Endothelial cell of umbilical vein (primary cell): ENCODE data around the gene SETBP1. TPM values are rescaled to one million over a fixed set of nuclear protein-coding genes. Genes with fewer than 3 reads are reported as not detected.

Source experiments
- BruUV-seq: library from RNA; stranded (reverse); fragments of 400-500 nt; replicated peaks from 2 replicates; lab custom pipeline; 2021; lab: Mats Ljungman, UMichigan
- CTCF ChIA-PET: fragments of 300-600, 350-600 bp; sonication (Branson Sonifier 250); formaldehyde crosslinking; loops from one replicate; lab custom pipeline; 2021; ENCODE audit warnings: antibody characterized with exemption, inconsistent platforms; lab: Charles Lee
- POLR2A ChIA-PET: fragments of 300-600, 350-600 bp; sonication (Branson Sonifier 250); formaldehyde crosslinking; loops from one replicate; lab custom pipeline; 2021; ENCODE audit warnings: antibody characterized with exemption, inconsistent platforms; lab: Charles Lee
- DNase-seq: peaks from one replicate; pipeline ENCODE4 v3.0.0-alpha.2; 2011; ENCODE audit warnings: low read depth, low spot score
- FAIRE-seq: peaks from 2 replicates; lab custom pipeline; 2011; peaks lifted over from hg19 to GRCh38; lab: Jason Lieb, UNC
- H2AFZ ChIP-seq: 2 replicates; pipeline ENCODE4 v1.6.0; 2012; ENCODE audit warnings: low read depth, low read length, control low read depth, inconsistent platforms
- H3K27ac ChIP-seq: 2 replicates; pipeline ENCODE4 v1.5.1; 2011; ENCODE audit warnings: low read depth, mild to moderate bottlenecking, control low read depth, low read length, moderate library complexity; ENCODE audit not compliant: insufficient read depth
- H3K27me3 ChIP-seq, 2 experiments: 2 replicates each; pipeline versions ENCODE4 v1.6.0 to v1.6.1; 2011; ENCODE audit warnings: low read length in 2 of 2, mixed read lengths in 1 of 2; ENCODE audit not compliant: control insufficient read depth in 2 of 2, insufficient read depth in 2 of 2
- H3K36me3 ChIP-seq, 2 experiments: 2 replicates in 1 of 2; 3 replicates in 1 of 2; pipeline ENCODE4 v1.5.1; 2011; ENCODE audit warnings: low read length in 2 of 2, mild to moderate bottlenecking in 1 of 2, moderate library complexity in 1 of 2; ENCODE audit not compliant: control insufficient read depth in 2 of 2, insufficient read depth in 2 of 2; ENCODE audit errors: extremely low read depth in 1 of 2
- H3K4me1 ChIP-seq: 3 replicates; pipeline ENCODE4 v1.5.1; 2011; ENCODE audit warnings: mild to moderate bottlenecking, low read length; ENCODE audit not compliant: control insufficient read depth, insufficient read depth; ENCODE audit errors: extremely low read depth
- H3K4me2 ChIP-seq: 2 replicates; pipeline ENCODE4 v1.6.1; 2011; ENCODE audit warnings: low read length, control low read depth, mixed read lengths; ENCODE audit not compliant: insufficient read depth
- H3K4me3 ChIP-seq, 3 experiments: fragments of 200-600 bp in 1 of 3; sonication (generic), shearing (Covaris generic) in 1 of 3; replicated peaks in 1 of 3; 2 replicates each; pipeline ENCODE4 v1.5.1; 2011 to 2016; ENCODE audit warnings: control low read depth in 3 of 3, low read length in 3 of 3, mild to moderate bottlenecking in 2 of 3, inconsistent platforms in 1 of 3, low read depth in 1 of 3, moderate library complexity in 1 of 3; ENCODE audit not compliant: insufficient read depth in 1 of 3
- H3K79me2 ChIP-seq: 2 replicates; pipeline ENCODE4 v1.6.0; 2012; ENCODE audit warnings: low read length, inconsistent platforms; ENCODE audit not compliant: control insufficient read depth, insufficient read depth
- H3K9ac ChIP-seq: replicated peaks from 2 replicates; pipeline ENCODE3; 2011; ENCODE audit warnings: low read length, control low read depth; ENCODE audit not compliant: insufficient read depth; ENCODE audit errors: extremely low read depth
- H3K9me1 ChIP-seq: replicated peaks from 3 replicates; pipeline ENCODE4 v1.6.0; 2011; ENCODE audit warnings: mild to moderate bottlenecking, low read length; ENCODE audit not compliant: control insufficient read depth, insufficient read depth; ENCODE audit errors: extremely low read depth
- H3K9me3 ChIP-seq: replicated peaks from 2 replicates; pipeline ENCODE4 v1.5.1; 2012; ENCODE audit warnings: low read length, inconsistent platforms; ENCODE audit not compliant: control insufficient read depth, insufficient read depth
- H4K20me1 ChIP-seq: replicated peaks from 2 replicates; pipeline ENCODE3; 2011; ENCODE audit warnings: mild to moderate bottlenecking, low read length; ENCODE audit not compliant: control insufficient read depth, insufficient read depth; ENCODE audit errors: extremely low read depth
- EZH2 ChIP-seq: IDR thresholded peaks from 2 replicates; pipeline ENCODE4 v1.6.1; 2012; ENCODE audit warnings: borderline replicate concordance, low read depth, mild to moderate bottlenecking, moderate library complexity, low read length, inconsistent platforms; ENCODE audit not compliant: severe bottlenecking
- FOS ChIP-seq: IDR thresholded peaks from 2 replicates; pipeline ENCODE4 v1.6.1; 2011; ENCODE audit warnings: mild to moderate bottlenecking, low read length, moderate library complexity, borderline replicate concordance; ENCODE audit not compliant: insufficient read depth
- GATA2 ChIP-seq: IDR thresholded peaks from 2 replicates; pipeline ENCODE4 v1.7.0; 2011; ENCODE audit warnings: low read depth, mild to moderate bottlenecking, moderate library complexity, mixed read lengths, low read length; ENCODE audit not compliant: insufficient read length, insufficient read depth
- JUN ChIP-seq: IDR thresholded peaks from 2 replicates; pipeline ENCODE4 v1.6.1; 2011; ENCODE audit warnings: borderline replicate concordance, low read depth; ENCODE audit not compliant: insufficient read length, insufficient read depth
- MYC ChIP-seq: IDR thresholded peaks from one replicate; pipeline ENCODE4 v1.6.1; 2011; ENCODE audit warnings: mild to moderate bottlenecking, low read depth, low read length
- POLR2A ChIP-seq: IDR thresholded peaks from 2 replicates; pipeline ENCODE4 v1.6.1; 2012; ENCODE audit warnings: low read depth, mild to moderate bottlenecking, control low read depth, low read length
- POLR2AphosphoS5 ChIP-seq: IDR thresholded peaks from 2 replicates; pipeline ENCODE4 v1.6.1; 2012; ENCODE audit warnings: low read depth, mild to moderate bottlenecking, control low read depth, low read length, moderate library complexity; ENCODE audit not compliant: insufficient read depth
- dilution Hi-C: fragments of 300-500 bp; cut with MboI; formaldehyde crosslinking; loops from one replicate; pipeline ENCODE4 v1.15.0; 2019; ENCODE audit warnings: low sequenced_read_pairs; ENCODE audit not compliant: extremely low pct_ligation_motif_present
- intact Hi-C: fragments of 100-400 bp; cut with micrococcal nuclease; formaldehyde crosslinking; loops from one replicate; pipeline ENCODE4 v1.10.0; 2022
- polyA plus RNA-seq, 4 experiments: library from polyadenylated mRNA; depleted of rRNA in 3 of 4; stranded (reverse) in 3 of 4; unstranded in 1 of 4; fragments of >200 nt; gene quantifications; 2 replicates each; pipeline versions ENCODE4 v1.2.1 to v1.2.3, GENCODE V29; 2011 to 2012; ENCODE audit warnings: missing spikeins in 1 of 4
- total RNA-seq: library from RNA; stranded (reverse); gene quantifications from 2 replicates; pipeline ENCODE4 v1.2.3, GENCODE V29; 2021
- TF ChIP-seq, protein P1 (sequence below), 2 donors: IDR thresholded peaks; 1 replicate in 1 of 2; 2 replicates in 1 of 2; pipeline ENCODE4 v1.5.1; 2011; ENCODE audit warnings: low read length in 2 of 2, mild to moderate bottlenecking in 2 of 2, moderate library complexity in 2 of 2, control low read depth in 1 of 2, inconsistent platforms in 1 of 2, low read depth in 1 of 2; ENCODE audit not compliant: insufficient read depth in 1 of 2; ENCODE audit errors: extremely low read depth in 1 of 2
- TF ChIP-seq, protein P2 (sequence below): IDR thresholded peaks from 2 replicates; pipeline ENCODE4 v1.6.1; 2011; ENCODE audit not compliant: insufficient read depth, insufficient read length

Gene SETBP1
- total and polyA plus RNA-seq, 2 donors (not counting 3 experiments of a cell fraction or from before 2014, with no cell fraction given) = 0.76 to 3.1 TPM

DNA sequence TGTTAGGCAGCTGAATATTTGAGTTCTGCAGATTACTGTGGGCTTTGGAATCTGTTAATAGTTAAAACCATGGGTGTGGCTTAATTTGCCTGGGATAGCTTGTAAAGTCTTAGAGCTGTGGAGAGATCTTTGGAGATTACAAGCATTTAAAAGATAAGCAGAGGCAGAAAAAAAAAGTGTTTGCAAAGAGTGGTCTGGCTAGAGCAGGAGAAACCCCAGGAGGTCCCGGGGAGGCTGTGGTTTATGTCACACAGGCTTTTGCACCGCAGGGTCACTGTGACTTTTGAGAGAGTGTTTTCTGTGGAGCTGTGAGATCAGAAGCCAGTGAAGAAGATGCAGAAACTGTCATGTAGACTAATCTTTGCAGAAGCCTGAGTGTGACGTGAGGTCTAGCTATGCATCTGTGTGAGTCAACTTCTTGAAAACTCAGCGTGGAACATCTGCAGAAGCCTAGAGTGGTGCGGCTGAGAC is 49.0 kb downstream of the SETBP1 start:
- dilution Hi-C loops = no loop called here
- no TSS peak for BruUV-seq
- no peaks in the 10 kb centered on the region for H3K79me2 ChIP-seq
- H3K4me3 ChIP-seq = no peak overlapping the region
- H3K36me3 ChIP-seq = no peaks in the 10 kb centered on the region
- H3K4me2 ChIP-seq = no peak overlapping the region
- ChIA-PET POLR2A (no interaction called here), CTCF (no interaction called here)
- no peak for TF ChIP-seq POLR2AphosphoS5
- no peak for TF ChIP-seq POLR2A
- no peak for TF ChIP-seq EZH2
- no peak for TF ChIP-seq MYC
- no peak for TF ChIP-seq GATA2
- intact Hi-C loops = loop anchor here (10.0 kb wide), 1 partner anchor 95 kb away; no protein-coding TSS in a partner anchor
- no peaks in the 10 kb centered on the region for H3K9me1 ChIP-seq
- no peaks in the 10 kb centered on the region for H3K9me3 ChIP-seq
- no peak overlapping the region for H2AFZ ChIP-seq
- DNase-seq (no peak), FAIRE-seq (no peak)
- H3K27ac ChIP-seq = no peak overlapping the region
- no peaks in the 10 kb centered on the region for H3K27me3 ChIP-seq
- H3K4me1 ChIP-seq = peaks cover 9% of the 10 kb centered on the region
- no peak overlapping the region for H3K9ac ChIP-seq
- H4K20me1 ChIP-seq = no peaks in the 10 kb centered on the region

DNA sequence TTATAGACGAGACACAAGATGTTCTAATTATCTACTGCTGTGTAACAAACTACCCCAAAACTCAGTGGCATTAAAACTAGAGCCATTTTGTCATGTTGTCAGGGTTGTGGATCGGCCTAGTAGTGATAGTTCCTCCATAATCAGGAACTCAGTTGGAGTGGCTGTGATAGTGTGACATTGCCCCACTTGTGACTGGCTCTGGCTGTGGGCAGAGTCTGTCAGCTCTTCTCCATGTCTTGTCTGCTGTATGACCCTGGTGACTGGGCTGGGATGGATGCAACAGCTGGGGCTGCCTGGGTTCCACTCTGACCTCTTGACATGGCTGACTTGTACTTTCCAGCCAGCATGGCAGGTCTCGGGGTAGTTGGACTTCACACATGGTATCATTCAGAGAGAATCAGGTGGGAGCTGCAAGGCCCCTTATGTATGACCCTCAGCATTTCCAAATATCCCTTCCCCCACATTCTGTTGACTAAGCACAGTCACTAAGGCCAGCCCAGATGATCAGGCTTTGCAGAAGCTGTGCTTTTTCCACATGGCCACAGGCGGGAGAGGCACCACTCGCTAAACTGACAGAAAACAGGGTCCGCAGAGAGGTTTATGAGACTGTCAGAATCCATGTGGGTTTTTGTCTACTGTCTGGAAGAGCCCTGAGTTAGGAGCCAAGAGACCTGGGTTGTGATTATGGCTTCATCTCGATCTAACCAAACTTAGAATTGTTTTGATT is 50.3 kb downstream of the SETBP1 start:
- TF ChIP-seq FOS (no peak), MYC (no peak), EZH2 (no peak), JUN (no peak), POLR2A (no peak), GATA2 (no peak), POLR2AphosphoS5 (no peak)
- TF ChIP-seq, protein P1, sequence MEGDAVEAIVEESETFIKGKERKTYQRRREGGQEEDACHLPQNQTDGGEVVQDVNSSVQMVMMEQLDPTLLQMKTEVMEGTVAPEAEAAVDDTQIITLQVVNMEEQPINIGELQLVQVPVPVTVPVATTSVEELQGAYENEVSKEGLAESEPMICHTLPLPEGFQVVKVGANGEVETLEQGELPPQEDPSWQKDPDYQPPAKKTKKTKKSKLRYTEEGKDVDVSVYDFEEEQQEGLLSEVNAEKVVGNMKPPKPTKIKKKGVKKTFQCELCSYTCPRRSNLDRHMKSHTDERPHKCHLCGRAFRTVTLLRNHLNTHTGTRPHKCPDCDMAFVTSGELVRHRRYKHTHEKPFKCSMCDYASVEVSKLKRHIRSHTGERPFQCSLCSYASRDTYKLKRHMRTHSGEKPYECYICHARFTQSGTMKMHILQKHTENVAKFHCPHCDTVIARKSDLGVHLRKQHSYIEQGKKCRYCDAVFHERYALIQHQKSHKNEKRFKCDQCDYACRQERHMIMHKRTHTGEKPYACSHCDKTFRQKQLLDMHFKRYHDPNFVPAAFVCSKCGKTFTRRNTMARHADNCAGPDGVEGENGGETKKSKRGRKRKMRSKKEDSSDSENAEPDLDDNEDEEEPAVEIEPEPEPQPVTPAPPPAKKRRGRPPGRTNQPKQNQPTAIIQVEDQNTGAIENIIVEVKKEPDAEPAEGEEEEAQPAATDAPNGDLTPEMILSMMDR (IDR thresholded peaks at IDR 0.05; ENCODE audit: extremely low read depth in 1 of 2, insufficient read depth in 1 of 2, low read depth in 1 of 2, low read length in 2 of 2) = no peak
- TF ChIP-seq, protein P2, sequence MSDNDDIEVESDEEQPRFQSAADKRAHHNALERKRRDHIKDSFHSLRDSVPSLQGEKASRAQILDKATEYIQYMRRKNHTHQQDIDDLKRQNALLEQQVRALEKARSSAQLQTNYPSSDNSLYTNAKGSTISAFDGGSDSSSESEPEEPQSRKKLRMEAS = no peak
- Histone ChIP-seq H3K4me1 (peaks cover 2% of the 10 kb centered on the region), H4K20me1 (no peaks in the 10 kb centered on the region), H3K79me2 (no peaks in the 10 kb centered on the region), H3K36me3 (no peaks in the 10 kb centered on the region), H3K9ac (no peak overlapping the region), H3K4me3 (no peak overlapping the region), H2AFZ (no peak overlapping the region), H3K9me3 (no peaks in the 10 kb centered on the region), H3K4me2 (no peak overlapping the region), H3K27ac (no peak overlapping the region), H3K27me3 (no peaks in the 10 kb centered on the region), H3K9me1 (no peaks in the 10 kb centered on the region)
- FAIRE-seq (no peak), DNase-seq (no peak)
- ChIA-PET CTCF (no interaction called here), POLR2A (no interaction called here)
- BruUV-seq = no TSS peak
- intact Hi-C loops (no loop called here), dilution Hi-C loops (no loop called here)
